ENCODE results near the gene USP47. TPM values are rescaled to one million over a fixed set of nuclear protein-coding genes. Genes with fewer than 3 reads are reported as not detected.

Gene USP47
- total and polyA plus RNA-seq, 9 of the 15 experiments (the other 6 are each of a cell fraction or from before 2014, with no cell fraction given), result 13.1 to 63.6 (median 34.7) TPM

- peak; percentile 44 for TF ChIP-seq CCNT2 (IDR thresholded peaks at IDR 0.05; ENCODE audit: borderline replicate concordance, extremely low read depth, insufficient read length, low read depth, low read length)
- TF ChIP-seq ZNF76 (CRISPR knock-in tag; IDR thresholded peaks at IDR 0.05; ENCODE audit: borderline replicate concordance), result no peak
- TF ChIP-seq, protein P1, sequence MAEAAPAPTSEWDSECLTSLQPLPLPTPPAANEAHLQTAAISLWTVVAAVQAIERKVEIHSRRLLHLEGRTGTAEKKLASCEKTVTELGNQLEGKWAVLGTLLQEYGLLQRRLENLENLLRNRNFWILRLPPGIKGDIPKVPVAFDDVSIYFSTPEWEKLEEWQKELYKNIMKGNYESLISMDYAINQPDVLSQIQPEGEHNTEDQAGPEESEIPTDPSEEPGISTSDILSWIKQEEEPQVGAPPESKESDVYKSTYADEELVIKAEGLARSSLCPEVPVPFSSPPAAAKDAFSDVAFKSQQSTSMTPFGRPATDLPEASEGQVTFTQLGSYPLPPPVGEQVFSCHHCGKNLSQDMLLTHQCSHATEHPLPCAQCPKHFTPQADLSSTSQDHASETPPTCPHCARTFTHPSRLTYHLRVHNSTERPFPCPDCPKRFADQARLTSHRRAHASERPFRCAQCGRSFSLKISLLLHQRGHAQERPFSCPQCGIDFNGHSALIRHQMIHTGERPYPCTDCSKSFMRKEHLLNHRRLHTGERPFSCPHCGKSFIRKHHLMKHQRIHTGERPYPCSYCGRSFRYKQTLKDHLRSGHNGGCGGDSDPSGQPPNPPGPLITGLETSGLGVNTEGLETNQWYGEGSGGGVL (CRISPR knock-in tag; IDR thresholded peaks at IDR 0.05), result no peak
- TF ChIP-seq GATA2 (CRISPR knock-in tag; IDR thresholded peaks at IDR 0.05), result no peak
- TF ChIP-seq, protein P2, sequence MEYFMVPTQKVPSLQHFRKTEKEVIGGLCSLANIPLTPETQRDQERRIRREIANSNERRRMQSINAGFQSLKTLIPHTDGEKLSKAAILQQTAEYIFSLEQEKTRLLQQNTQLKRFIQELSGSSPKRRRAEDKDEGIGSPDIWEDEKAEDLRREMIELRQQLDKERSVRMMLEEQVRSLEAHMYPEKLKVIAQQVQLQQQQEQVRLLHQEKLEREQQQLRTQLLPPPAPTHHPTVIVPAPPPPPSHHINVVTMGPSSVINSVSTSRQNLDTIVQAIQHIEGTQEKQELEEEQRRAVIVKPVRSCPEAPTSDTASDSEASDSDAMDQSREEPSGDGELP (CRISPR knock-in tag; IDR thresholded peaks at IDR 0.05; ENCODE audit: borderline replicate concordance), result peak; percentile 61; the same call in 1 of the 2 replicates
- no peak for TF ChIP-seq TOE1 (IDR thresholded peaks at IDR 0.05; ENCODE audit: borderline replicate concordance)
- no peak for TF ChIP-seq TOE1 (CRISPR knock-in tag; IDR thresholded peaks at IDR 0.05; ENCODE audit: borderline replicate concordance, low read depth)
- no peak for TF ChIP-seq NEUROD1 (IDR thresholded peaks at IDR 0.05; ENCODE audit: borderline replicate concordance, low read depth, low read length, partially characterized antibody)
- TF ChIP-seq SMAD1 (IDR thresholded peaks at IDR 0.05; ENCODE audit: low read depth, low read length, partially characterized antibody), result no peak
- no peak for TF ChIP-seq ILK (tag; IDR thresholded peaks at IDR 0.05; ENCODE audit: borderline replicate concordance, low read depth)
- TF ChIP-seq MTF1 (CRISPR knock-in tag; IDR thresholded peaks at IDR 0.05; ENCODE audit: borderline replicate concordance), result no peak
- TF ChIP-seq SNIP1 (IDR thresholded peaks at IDR 0.05; ENCODE audit: low read depth), result no peak
- no peak for TF ChIP-seq ARNT (IDR thresholded peaks at IDR 0.05)
- TF ChIP-seq DEAF1 (CRISPR knock-in tag; IDR thresholded peaks at IDR 0.05), result no peak
- TF ChIP-seq, protein P3, sequence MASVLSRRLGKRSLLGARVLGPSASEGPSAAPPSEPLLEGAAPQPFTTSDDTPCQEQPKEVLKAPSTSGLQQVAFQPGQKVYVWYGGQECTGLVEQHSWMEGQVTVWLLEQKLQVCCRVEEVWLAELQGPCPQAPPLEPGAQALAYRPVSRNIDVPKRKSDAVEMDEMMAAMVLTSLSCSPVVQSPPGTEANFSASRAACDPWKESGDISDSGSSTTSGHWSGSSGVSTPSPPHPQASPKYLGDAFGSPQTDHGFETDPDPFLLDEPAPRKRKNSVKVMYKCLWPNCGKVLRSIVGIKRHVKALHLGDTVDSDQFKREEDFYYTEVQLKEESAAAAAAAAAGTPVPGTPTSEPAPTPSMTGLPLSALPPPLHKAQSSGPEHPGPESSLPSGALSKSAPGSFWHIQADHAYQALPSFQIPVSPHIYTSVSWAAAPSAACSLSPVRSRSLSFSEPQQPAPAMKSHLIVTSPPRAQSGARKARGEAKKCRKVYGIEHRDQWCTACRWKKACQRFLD (CRISPR knock-in tag; IDR thresholded peaks at IDR 0.05), result no peak
- 0 out of 4 replicates have a peak, but pooled peaks of 1 of the 2 experiments have one; percentile 20 for TF ChIP-seq MNT (conservative IDR thresholded peaks at IDR 0.05)
- no peak for TF ChIP-seq RBBP5 (IDR thresholded peaks at IDR 0.05; ENCODE audit: borderline replicate concordance, insufficient read depth, low read length, poor library complexity, severe bottlenecking)
Measured at GRCh38 chr11:11810764-11811726, 30.7 kb upstream of the USP47 start (continued).
